HG03139 (cell line): ENCODE measurements around the gene PARD6B.
"Not testable (repeated sequence)": the region's sequence is repeated elsewhere in the genome, so short reads cannot be mapped to it uniquely, and the experiment has no call there.

Experiments used
- ATAC-seq: cut with Tn5 transposase; IDR thresholded peaks from one replicate; pipeline ENCODE4 v1.9.1; 2021; ENCODE audit not compliant: unreplicated experiment

The PARD6B gene

DNA sequence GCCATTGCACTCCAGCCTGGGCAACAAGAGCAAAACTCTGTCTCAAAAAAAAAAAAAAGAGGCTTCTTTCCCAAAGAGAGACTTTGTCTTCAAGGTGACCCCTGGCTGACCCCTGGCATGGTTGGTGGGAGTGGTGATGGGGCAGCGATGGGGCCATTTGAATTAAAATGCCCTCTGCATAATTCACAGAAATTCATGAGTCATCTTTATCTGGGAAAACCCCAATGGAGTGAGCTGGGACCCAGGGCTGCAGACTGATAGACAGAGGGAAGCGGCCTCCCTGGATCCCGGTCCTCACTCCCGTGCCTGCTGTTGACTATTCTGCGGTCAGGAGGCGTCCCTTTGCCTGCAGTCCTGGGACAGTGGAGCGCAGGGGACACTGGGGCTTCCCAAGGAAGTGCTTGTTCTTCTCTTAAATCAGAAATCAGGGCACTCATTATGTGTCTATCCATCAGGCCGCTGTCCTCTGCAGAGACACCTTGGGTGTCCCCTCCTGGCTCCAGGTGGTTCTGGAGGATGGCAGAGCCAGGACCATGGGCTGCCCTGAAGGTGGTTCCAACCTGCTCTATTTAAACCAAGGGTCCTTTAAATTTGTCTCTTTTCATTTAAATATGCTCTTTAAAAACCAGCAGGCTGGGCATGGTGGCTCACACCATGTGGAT is 40.2 kb downstream of the PARD6B start:
- not testable (repeated sequence) for ATAC-seq

DNA sequence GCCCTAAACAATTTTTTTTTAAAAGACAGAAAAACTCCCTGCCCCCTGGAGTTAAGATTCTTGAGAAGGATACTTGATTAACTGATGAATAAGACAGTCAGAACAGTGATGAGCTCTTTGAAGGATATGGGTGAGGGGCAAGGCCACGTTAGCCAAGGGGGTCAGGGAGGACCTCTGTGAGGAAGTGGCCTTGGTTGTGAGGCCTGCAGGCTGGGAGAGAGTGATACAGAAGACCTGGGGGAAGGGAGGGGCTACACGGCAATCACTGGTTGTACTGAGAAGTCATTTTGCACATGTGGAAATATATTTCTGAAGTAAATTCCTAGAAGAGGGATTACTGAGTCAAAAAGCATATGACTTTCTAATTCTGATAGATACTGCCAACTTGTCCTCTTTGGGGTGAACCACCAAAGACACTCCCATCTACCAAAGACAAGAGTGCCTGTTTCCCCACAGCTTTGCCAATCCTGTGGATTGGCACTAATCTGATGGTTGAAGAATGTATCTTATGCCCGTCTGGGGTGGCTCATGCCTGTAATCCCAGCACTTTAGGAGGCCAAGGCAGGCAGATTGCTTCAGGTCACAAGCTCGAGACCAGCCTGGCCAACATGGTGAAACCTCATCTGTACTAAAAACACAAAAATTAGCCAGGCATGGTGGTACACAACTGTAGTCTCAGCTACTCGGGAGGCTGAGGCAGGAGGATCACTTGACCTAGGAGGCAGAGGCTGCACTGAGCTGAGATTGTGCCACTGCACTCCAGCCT is 41.2 kb downstream of the PARD6B start:
- ATAC-seq, result no peak

DNA sequence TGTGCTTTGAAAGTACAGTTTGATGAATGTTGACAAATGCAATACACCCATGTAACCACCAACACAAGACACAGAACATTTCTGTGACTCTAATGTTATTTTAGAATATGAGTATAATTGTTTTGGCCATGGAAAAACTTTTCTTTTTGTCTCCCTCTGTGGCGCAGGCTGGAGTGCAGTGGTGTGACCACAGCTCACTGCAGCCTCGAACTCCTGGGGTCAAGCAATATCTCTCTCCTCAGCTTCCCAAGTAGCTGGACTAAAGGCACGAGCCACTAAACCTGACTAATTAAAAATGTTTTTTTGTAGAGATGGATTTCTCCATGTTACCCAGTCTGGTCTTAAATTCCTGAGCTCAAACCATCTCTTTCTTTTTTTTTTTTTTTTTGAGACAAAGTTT is 43.1 kb downstream of the PARD6B start:
- ATAC-seq, result no peak

DNA sequence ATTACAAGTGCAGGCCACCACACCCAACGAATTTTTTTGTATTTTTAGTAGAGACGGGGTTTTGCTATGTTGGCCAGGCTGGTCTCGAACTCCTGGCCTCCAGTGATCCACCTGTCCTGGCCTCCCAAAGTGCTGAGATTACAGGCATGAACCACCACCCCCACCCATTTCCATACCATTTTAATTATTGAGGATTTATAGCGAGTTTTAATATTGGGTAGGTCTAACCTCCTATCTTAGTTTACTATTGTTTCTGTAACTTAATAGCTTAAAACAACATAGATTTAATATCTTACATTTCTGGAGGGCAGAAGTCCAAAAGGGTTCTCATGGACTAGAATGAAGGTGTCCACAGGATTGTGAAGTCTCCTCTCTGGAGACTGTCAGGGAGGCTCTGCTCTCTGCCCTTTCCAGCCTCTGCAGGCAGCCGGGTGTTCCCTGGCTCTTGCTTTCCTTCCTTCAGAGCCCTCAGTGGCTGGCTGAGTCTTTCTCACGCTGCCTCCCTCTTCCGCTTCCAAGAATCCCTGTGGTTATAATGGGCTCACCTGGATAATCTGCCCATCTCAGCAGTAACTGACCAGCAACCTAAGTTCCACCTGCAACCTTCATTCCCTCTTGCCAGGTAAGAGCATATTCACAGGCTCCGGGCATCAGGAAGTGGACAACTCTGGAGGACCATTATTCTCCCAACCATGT is 44.9 kb downstream of the PARD6B start:
- ATAC-seq, result no peak

DNA sequence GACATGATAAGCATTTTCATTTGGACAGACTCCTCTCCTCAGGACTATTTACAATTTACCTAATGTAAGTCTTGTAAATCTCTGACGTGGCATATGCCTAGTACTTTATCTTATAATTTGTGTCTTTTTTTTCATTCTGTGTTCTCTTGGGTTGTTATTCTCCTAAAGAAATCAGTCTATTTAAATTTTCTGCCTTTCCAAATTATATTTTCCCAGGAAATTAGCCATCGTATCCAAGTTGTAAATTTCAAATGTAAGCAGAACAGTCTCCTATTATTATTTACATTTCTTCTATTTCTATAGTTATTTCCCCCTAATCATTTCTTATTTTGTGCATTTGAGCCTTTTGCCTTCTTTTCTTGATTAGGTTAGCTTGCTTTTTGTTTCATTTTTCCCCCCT is 46.0 kb downstream of the PARD6B start:
- no peak for ATAC-seq

DNA sequence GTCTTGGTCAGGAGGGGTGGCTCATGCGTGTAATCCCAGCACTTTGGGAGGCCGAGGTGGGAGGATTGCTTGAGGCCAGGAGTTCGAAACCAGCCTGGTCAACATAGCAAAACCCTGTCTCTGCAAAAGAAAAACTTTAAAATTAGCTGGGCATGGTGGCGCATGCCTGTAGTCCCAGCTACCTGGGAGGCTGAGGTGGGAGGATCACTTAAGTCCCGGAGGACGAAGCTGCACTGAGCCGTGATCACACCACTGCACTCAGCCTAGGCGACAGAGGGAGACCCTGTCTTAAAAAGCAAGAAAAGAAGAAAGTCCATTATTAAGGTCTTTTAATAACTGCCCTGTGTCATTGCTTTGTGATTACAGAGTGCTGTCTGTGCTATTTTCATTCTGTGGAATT is 47.6 kb downstream of the PARD6B start:
- not testable (repeated sequence) for ATAC-seq

DNA sequence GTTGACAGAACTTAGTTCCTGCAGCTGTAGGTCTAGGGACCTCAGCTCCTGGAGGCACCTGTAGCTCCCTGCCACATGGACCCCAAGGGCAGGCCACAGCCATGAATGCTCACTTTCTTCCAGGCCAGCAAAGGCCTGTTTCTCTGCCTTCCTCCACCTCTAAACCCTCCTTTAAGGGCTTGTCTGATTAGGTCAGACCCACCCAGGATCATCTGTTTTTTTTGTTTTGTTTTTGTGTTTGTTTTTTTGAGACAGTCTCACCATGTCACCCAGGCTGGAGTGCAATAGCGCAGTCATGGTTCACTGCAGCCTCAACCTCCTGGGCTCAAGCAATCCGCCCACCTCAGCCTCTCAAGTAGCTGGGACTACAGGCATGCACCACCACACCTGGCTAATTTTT is 52.0 kb downstream of the PARD6B start:
- ATAC-seq, result no peak

DNA sequence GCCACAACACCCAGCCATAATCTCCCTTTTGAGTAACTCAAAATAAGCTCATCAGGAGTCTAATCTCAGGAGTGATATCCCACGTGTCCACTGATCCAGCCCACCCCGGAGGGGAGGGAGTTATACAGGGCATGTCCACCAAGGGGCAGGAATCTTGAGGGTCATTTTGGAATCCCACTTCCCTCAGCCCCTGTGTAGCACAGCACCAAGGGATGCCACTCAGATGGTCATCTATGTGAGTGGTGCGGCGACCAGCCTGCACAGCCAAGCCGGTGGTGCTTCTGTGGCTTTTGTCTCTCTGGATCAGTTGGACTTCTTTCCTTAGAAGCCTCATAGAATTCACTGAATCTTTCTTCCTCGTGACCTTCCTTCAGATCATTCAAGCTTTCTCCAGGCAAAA is 52.5 kb downstream of the PARD6B start:
- ATAC-seq, result no peak

DNA sequence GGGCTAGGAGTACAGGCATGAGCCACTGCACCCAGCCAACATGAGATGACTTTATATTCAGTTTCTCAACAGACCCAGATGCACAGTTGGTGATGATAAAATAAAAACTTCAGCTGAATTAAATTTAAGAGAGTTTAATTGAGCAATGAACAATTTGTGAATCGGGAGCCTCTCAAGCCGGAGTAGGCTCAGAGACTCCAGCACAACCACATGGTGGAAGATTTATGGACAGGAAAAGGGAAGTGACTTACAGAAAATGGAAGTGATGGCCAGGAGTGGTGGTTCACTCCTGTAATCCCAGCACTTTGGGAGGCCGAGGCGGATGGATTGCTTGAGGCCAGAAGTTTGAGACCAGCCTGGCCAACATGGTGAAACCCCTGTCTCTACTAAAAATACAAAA is 53.1 kb downstream of the PARD6B start:
- ATAC-seq, result no peak

DNA sequence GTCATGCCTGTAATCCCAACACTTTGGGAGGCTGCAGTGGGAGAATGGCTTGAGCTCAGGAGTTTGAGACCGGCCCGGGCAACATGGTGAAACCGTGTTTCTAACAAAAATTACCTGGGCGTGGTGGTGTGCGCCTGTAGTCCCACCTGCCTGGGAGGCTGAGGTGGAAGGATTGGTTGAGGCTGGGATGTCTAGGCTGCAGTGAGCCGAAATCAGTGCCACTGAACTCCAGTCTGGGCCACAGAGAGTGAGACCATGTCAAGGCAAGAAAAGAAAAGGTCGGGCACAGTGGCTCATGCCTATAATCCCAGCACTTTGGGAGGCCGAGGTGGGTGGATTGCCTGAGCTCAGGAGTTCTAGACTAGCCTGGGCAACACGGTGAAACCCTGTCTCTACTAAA is 55.3 kb downstream of the PARD6B start:
- ATAC-seq, result no peak

DNA sequence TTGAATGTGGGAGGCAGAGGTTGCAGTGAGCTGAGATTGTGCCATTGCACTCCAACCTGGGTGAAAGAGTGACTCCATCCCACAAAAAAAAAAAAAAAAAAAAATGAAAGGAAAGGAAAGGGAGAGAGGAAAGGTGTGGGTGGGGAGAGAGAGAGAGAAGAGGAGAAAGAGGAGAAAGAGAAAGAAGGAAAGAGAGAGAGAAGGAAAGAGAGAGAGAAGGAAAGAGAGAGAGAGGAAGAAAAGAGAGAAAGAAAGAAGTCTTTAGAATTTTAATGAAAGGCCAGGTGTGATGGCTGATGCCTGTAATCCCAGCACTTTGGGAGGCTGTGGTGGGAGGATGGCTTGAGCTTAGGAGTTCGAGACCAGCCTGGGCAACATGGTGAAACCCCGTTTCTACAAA is 55.8 kb downstream of the PARD6B start:
- ATAC-seq, result no peak

DNA sequence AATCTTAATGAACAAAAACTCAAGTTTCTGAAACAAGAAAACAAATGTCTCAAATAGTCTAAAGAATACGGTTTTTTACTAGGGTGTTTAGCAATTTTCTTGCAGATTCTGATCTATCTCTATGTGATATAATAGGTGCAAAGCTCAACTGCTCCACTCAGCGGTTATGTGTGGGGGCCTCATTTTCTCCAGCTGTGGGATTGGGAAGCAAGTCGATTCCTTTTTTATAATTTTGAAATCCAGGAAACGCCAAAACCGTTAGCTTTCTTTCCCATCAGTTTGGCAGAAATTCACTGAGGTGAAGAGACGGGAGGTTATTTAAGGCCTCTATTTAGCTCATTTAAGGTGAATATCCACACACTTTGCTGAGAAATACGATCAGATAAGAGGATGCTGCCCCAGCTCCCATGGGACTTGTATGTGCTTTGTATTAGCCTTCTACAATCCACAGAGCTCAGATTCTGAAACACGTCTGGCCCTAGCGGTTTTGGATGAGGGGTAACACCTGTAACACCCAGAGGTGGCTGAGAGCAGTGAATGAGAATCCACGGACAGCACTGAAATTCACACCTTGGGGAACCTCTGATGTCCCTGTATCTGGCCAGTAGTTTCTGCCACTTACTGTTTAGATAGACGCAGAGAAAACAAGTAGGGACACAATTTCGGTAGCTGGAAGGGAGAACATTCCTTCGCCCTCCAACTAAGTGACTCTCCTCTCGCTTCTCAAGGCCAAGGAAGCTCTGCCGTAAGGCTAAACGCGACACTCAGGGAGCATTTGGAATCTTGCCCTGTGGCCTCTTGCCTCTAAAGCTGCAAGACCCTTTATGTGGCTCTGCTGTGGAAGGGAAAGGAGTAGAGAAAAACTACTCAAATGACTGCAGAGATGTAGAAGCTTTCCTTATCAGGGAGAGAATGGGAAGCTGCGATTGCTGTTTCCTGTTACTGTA is 56.9 kb downstream of the PARD6B start:
- ATAC-seq, result no peak

DNA sequence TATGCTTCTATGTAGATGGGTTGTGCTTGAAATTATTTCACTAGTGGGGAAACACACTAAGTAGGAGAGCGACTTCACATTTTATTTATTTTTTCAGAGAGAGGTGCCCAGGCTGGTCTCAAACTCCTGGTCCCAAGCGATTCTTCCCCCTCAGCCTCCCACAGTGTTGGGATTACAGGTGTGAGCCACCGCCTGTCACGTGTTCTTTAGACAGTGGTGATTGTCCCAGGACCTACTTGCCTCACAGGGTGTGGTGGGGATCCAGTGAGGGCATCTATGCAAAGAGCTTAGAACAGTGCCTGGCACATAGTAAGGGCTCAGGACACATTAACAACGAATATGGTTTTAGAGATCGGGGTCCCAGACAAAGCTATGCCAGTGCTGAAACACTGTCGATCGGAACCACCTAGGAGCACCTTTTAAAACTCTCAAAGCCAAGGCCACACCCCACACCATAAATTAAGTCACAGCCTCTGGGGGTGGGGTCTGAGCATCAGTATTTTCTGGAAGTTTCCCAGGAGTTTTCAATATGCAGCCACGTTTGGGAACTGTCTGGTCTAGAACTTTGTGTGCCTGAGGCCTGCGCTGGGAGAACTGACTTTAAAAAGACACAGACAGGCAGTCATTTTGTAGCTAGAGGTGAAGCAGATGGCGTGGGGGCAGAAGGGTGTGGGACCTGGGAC is 58.7 kb downstream of the PARD6B start:
- no peak for ATAC-seq

DNA sequence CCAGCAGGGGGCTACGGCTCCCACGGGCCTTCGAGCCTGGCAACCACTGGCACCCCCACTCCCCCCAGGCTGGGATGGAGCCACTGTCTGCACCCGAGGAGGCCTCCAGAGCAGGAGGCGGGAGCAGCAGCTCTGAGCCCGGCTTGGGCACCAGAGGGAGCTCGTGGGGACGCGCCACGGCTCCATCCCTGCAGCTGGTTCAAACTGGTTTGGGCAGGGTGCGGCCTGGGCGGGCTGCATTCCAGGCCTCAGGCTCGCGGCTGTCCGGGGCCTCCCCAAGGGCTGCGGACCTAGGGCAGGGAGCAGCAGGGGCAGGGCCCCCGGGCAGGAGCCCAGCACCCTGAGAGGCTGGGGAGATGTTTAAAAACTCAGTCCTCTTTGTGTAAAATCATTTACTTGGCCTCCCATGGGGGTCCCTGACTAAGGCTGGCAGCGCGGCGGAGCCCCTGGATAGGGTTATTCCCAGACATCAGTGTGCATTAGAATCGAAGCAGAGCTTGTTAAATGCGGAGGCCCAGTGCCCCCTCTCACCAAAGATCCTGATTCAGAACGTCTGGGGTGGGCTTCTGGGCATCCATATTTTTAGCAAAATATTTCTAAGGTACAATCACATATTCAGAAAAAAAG is 59.4 kb downstream of the PARD6B start:
- ATAC-seq, result peak; percentile 51

DNA sequence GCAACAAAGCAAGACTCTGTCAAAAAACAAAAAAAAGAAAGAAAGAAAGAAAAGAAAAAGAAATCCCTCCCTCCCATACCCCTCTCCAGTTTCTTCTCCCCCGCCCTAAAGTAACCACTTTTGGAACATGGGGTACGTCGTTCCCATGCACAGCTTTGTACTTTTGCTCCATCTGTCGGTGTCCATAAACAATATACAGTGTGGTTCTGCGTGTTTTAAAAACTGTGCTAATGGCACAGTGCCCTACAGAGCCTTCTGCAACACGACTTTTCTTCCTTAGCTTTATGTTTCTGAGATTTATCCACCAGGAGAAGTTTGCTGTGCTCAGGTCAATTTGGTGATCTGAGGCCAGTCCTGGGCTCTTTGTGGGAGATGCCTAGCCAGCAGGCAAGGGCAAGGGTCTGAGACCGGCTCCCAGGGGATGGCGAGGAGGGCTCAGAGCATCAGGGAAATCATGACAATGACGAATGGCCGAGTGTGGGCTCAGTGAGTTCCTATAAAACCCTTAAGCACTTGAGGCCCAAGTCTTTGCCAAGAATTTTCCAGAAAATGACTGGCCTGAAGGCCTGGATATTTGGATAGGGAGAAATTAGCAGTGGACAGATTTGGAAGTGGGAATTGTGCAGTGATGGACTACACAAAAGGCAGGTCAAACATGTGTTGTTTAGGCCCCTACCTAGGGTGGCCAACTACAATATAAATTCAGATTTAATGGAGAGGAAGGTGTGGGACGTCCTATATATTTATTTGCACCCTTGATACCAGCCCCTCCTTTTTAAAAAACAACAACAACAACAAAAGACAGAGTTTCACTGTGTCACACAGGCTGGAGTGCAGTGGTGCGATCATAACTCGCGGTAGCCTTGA is 61.6 kb downstream of the PARD6B start:
- no peak for ATAC-seq

DNA sequence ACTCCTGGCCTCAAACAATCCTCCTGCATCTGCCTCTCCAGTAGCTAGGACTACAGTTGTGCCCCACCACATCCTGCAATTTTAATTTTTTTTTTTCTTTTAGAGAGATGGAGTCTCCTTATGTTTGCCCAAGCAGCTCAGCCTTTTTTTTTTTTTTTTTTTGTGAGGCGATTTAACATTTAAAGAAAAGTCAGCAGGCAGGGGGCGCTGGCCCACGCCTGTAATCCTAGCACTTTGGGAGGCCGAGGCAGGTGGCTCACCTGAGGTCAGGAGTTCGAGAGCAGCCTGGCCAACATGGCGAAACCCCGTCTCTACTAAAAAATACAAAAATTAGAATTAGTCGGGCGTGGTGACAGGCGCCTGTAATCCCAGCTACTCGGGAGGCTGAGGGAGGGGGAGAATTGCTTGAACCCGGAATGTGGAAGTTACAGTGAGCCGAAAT is 62.2 kb downstream of the PARD6B start:
- not testable (repeated sequence) for ATAC-seq

DNA sequence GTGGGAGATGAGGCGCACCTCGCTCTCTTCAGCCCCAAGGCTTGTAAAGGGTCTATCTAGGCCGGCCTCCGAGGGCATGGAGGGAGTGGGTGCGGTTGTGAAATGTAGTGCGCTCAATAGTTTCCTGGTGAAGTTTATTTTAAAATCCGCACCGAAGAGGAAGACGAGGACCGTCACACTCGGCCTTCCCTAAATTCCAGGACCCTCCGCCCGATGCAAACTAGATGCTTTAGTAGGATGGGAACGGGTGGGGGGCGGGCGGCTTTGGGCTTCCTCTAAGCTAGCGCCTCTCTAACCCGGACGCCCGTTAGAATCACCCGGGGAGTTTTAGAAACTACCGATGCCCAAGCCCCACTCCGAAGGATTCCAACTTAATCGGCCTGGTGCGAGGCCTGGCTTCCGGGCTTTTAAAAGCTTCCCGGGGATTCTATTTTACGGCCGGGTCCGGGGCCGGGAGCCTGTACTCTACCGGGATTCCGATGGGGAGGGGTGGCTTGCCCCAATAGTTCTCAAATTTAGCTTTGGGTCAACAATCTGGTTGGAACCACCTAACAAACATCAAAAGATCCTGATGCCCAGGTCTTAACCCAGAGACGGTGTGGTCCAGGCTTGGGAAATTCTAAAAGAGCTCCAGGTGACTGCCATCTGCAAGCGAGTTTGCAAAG is 62.9 kb downstream of the PARD6B start:
- peak; percentile 2 for ATAC-seq

DNA sequence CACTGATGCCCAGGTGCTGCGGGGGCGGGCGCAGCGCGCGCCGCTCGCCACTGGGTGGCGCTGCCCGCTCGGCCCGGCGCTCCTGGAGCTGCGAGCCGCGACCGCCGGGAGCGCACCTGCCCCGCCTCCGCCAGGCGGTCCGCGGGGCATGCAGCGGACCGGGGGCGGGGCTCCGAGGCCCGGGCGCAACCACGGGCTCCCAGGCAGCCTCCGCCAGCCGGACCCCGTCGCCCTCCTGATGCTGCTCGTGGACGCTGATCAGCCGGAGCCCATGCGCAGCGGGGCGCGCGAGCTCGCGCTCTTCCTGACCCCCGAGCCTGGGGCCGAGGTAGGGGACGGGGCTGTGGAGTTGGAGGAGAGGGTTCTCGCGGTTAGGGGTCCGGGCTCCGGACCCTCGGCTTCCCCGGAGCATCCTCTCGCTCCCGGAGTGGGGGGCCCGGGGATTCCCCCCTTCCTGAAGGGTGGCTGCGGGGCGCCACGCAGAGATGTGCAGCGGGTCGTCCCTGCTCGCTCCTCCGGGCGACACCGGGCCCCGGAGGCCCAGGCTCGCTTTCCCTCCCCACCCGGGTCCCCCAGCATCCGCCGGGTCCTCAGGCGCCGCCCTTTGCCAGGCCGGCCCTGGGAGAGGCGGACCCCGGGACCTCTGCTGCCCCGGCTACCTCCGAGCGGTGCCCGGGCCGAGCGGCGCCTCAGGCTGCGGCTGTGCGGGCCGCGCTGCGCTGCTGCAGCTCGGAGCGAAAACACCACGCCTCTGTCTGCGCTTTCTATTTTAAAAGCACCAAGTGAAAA is 63.7 kb downstream of the PARD6B start, which contains the start of gene BCAS4:
Gene BCAS4, plus strand, starts transcription at position 216 of the 789 bp plus-strand sequence. Its CDS starts 23 bp downstream, at position 239.
- ATAC-seq, result peak; percentile 45
